Measurements from ENCODE around the gene TMEM39A. TPM values are rescaled to one million over a fixed set of nuclear protein-coding genes. Genes with fewer than 3 reads are reported as not detected.

TMEM39A gene
- total and polyA plus RNA-seq, 2 of the 4 experiments (the other 2 are of a cell fraction) = 29.6 to 117 TPM

DNA sequence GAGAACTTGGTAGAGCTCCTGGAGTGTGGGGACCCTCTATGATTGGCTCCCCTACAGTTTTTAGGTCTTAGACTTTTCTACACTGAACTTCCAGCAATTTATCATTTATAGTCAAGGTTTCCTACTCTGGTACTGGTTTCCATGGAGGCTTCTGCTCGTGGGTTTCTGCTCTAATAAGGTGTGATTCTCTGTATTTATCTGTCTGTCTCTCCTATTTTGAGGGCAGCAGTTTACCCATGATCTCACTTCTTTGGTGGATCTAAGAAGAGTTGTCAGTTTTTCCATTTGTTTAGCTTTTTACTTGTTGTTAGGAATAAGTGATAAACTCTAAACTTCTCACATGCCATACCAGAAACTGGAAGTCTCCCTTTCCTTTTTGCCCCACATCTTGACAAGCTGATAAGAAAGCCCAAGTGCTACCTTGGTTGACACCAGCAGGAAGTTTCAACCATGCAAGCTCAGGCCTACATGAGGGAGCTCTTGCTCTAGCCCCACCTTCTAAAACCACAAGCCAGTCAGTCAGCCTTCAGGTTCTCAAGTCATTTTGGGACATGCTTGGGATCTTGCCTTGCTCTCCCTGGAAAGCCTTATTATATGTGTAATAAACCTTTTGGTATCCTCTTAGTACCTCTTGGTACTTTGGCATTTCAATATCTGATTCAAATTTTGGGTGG is 44.9 kb upstream of the TMEM39A start:
- CTCF ChIA-PET = no interaction called here
- ATAC-seq (ENCODE audit: low read depth) = no peak
- H3K14ac ChIP-seq (replicated peaks; ENCODE audit: low read depth, low read length) = no peak overlapping the region

More for the DNA sequence above, 44.9 kb upstream of the TMEM39A start:
- Histone ChIP-seq H2BK120ac (ENCODE audit: low read depth, low read length) (no peak overlapping the region), H2BK5ac (ENCODE audit: low read depth, low read length, poor library complexity, severe bottlenecking) (no peak overlapping the region), H3K4me3 (ENCODE audit: insufficient read depth, low read depth, low read length) (no peak overlapping the region), H4K8ac (ENCODE audit: low read depth in 2 of 2, low read length in 2 of 2) (no peak overlapping the region), H3K56ac (ENCODE audit: extremely low read depth, insufficient read depth, low read length) (no peak overlapping the region), H4K20me1 (ENCODE audit: insufficient read depth, low read length) (no peaks in the 10 kb centered on the region), H3K27ac (ENCODE audit: insufficient read depth, low read length) (no peak overlapping the region), H3K4me1 (ENCODE audit: control insufficient read depth, insufficient read depth, low read length) (no peaks in the 10 kb centered on the region), H2AK5ac (ENCODE audit: low read depth, low read length) (no peak overlapping the region), H2AK9ac (replicated peaks; ENCODE audit: low read depth, low read length, poor library complexity) (no peak overlapping the region), H3K9ac (ENCODE audit: low read depth, low read length) (no peak overlapping the region), H3K36me3 (ENCODE audit: control insufficient read depth, insufficient read depth, low read length) (peaks cover 21% of the 10 kb centered on the region), H3K23ac (ENCODE audit: low read depth, low read length) (no peak overlapping the region), H4K5ac (ENCODE audit: low read depth, low read length) (no peak overlapping the region), H3K9me1 (ENCODE audit: insufficient read depth, low read length) (0 out of 2 replicates have a peak, but pooled peaks cover 3% of the 10 kb centered on the region), H3K18ac (ENCODE audit: low read depth, low read length) (no peak overlapping the region), H2BK20ac (ENCODE audit: low read depth, low read length) (no peak overlapping the region), H2BK15ac (ENCODE audit: low read depth, low read length) (no peak overlapping the region), H3K79me1 (ENCODE audit: low read depth in 1 of 2, low read length in 2 of 2) (peaks cover 7 to 9% of the 10 kb centered on the region in 2 experiments), H3K4ac (ENCODE audit: low read depth, low read length) (no peak overlapping the region), H3K27me3 (ENCODE audit: control insufficient read depth, insufficient read depth, low read length) (no peaks in the 10 kb centered on the region), H4K91ac (ENCODE audit: insufficient read depth, low read depth, low read length) (no peak overlapping the region), H2AFZ (replicated peaks; ENCODE audit: low read length, poor library complexity) (no peak overlapping the region), H3K9me3 (ENCODE audit: control insufficient read depth, insufficient read depth, low read length) (no peaks in the 10 kb centered on the region), H3K4me2 (ENCODE audit: low read depth, low read length) (no peak overlapping the region)
- no CpG with 5 or more reads among the region's 1 CpG for WGBS, 2 experiments (ENCODE audit: extremely low coverage in 2 of 2, insufficient read length in 1 of 2)
- dilution Hi-C loops (cut with HindIII; ENCODE audit: low sequenced_read_pairs, unreplicated experiment) = no loop called here
- POLR2A ChIA-PET (ENCODE audit: unreplicated experiment) = interaction anchor here (0.7 kb wide), 1 partner anchor 212 kb away, joined by 4 read pairs; no protein-coding TSS in a partner anchor
- no peak for DNase-seq
- BruUV-seq (replicated peaks) = no TSS peak
- TF ChIP-seq MAFK (IDR thresholded peaks at IDR 0.05; ENCODE audit: low read depth, low read length) (no peak), MXI1 (IDR thresholded peaks at IDR 0.05; ENCODE audit: borderline replicate concordance, low read depth, low read length) (no peak), MAZ (IDR thresholded peaks at IDR 0.05; ENCODE audit: borderline replicate concordance, low read depth, low read length) (no peak), FOS (IDR thresholded peaks at IDR 0.05; ENCODE audit: low read depth, low read length) (no peak), SMC3 (IDR thresholded peaks at IDR 0.05; ENCODE audit: low read depth, low read length) (no peak)
- TF ChIP-seq, protein P1, sequence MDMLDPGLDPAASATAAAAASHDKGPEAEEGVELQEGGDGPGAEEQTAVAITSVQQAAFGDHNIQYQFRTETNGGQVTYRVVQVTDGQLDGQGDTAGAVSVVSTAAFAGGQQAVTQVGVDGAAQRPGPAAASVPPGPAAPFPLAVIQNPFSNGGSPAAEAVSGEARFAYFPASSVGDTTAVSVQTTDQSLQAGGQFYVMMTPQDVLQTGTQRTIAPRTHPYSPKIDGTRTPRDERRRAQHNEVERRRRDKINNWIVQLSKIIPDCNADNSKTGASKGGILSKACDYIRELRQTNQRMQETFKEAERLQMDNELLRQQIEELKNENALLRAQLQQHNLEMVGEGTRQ (IDR thresholded peaks at IDR 0.05; ENCODE audit: low read depth, low read length) = no peak
- intact Hi-C loops (cut with micrococcal nuclease) = no loop called here
- in situ Hi-C loops (cut with MboI; ENCODE audit: low sequenced_read_pairs) = loop anchor here (25.0 kb wide), 1 partner anchor 179 kb away; the partner anchor contains the start of gene COX17

Measured in IMR-90 (cell line).